GM19099 (cell line): Measurements from ENCODE around the gene APIP.

Experiments
- POLR2A ChIP-seq: IDR thresholded peaks from 3 replicates; pipeline ENCODE4 v1.6.1; 2011; ENCODE audit warnings: low read depth; ENCODE audit not compliant: insufficient read length; ENCODE audit errors: extremely low read depth

Gene APIP

GRCh38 chr11:34870548-34871196 lies 45.5 kb downstream of the APIP start:
- TF ChIP-seq POLR2A: no peak

- no peak for TF ChIP-seq POLR2A
Measured at GRCh38 chr11:34869425-34869824, 46.8 kb downstream of the APIP start.

GRCh38 chr11:34866375-34866774 lies 49.8 kb downstream of the APIP start:
- TF ChIP-seq POLR2A: no peak

DNA sequence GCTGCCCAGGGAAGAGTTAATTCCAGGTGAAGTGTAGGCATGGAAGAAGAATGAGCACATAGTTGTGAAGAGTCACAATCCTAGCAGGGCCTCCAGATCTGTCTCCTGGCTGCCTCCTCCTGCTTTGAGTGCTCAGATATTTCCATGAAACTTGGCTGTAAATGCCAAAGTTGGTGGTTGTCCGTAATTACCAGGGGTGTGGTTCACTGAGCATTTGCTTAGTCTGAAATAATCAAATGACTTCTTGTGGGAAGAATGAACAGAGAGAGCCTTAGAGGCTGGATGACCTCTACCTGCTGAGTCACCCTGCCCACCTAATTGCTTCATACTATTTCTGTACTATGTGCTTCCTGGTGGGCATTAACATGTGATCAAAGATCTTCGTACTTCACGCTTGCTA lies 50.9 kb downstream of the APIP start:
- no peak for TF ChIP-seq POLR2A

DNA sequence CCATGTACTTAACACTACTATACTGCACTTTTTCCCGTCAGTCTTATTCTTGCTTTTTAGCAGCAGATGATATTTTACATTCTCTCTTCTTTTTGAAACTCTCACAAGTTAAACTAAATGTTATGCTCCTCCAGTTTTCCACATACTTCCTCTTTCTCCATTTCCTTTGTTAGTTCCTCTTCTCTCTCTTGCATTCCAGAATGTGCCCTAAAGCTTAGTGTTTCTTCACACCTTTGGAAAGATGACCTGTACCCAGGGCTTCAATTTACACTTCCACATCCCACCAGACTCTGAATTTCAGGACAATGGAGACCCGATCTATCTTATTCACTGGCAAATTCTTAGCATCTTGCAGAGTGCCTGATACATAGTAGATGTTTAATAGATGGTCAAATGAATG lies 51.8 kb downstream of the APIP start:
- no peak for TF ChIP-seq POLR2A

- TF ChIP-seq POLR2A: no peak
Measured at GRCh38 chr11:34863048-34863447, 53.1 kb downstream of the APIP start.

GRCh38 chr11:34860518-34860917 lies 55.7 kb downstream of the APIP start:
- TF ChIP-seq POLR2A: no peak

- TF ChIP-seq POLR2A: no peak
Measured at GRCh38 chr11:34860034-34860433, 56.1 kb downstream of the APIP start.

GRCh38 chr11:34859496-34859895 lies 56.7 kb downstream of the APIP start:
- TF ChIP-seq POLR2A: no peak

GRCh38 chr11:34857463-34857862 lies 58.7 kb downstream of the APIP start:
- no peak for TF ChIP-seq POLR2A

DNA sequence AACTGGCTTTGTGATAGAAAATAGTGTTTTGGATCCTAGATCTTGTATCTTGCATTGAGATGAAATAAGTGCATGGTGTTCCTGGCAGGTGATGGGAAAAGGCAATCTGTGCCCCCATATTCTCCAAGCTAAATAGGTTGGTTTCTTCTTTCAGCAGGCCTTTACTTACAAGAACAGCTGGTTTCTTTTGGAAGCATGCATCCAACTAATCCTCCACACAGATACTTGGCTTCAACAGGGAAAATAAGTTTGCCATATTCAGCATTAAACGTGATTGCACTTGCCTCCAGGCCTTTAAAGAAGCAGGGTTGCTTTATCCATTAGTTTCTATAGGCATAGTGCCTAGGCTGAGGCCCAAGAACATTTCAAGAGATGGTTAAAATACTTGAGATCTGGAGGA lies 59.9 kb downstream of the APIP start:
- no peak for TF ChIP-seq POLR2A

GRCh38 chr11:34855754-34856095 lies 60.5 kb downstream of the APIP start:
- TF ChIP-seq POLR2A: no peak

DNA sequence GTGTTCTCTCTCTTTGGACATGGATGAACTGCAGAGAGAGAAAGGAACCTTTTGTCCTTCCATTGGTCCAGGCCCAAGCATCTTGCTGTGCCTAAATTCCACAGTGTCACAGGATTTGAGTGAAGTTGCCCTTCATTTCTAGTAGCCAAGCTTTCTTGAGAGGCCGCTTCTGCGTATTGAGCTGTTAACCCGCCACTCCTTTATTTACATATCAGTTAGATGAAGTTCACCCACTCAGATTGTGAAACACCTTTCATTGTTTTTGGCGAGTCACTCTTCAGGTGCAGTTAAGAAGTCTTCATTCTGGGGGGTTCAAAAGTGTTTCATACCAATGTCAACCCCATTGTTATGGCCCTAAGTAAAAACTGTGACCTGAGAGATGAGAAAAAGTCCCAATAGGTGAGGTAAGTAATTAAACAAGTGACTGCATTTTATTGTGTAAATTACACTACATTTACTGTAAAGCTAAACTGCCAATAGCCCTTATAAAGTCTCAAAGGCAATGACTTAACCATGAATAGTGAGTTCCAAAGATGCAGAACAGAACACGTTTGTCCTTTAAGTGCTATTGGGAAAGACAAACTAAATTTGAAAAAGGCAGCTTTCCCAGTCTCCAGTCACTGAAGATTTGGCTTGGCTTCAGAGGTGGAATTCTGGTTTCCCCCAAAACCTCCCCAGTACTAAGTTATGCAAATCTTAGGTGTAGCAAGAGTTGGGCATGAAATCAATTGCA lies 61.0 kb downstream of the APIP start:
- no peak for TF ChIP-seq POLR2A

DNA sequence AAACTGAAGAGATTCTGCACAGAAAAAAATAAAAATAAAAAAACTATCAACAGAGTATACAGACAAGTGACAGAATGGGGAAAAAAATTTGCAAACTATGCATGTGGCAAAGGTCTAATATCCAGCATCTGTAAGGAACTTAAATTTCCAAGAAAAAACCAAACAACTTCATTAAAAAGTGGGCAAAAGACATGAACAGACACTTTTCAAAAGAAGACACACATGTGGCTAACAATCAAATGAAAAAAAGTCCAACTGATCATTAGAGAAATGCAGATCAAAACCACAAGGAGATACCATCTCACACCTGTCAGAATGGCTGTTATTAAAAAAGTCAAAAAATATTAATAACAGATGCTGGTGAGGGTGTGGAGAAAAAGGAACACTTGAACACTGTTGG lies 64.3 kb downstream of the APIP start:
- TF ChIP-seq POLR2A: no peak

DNA sequence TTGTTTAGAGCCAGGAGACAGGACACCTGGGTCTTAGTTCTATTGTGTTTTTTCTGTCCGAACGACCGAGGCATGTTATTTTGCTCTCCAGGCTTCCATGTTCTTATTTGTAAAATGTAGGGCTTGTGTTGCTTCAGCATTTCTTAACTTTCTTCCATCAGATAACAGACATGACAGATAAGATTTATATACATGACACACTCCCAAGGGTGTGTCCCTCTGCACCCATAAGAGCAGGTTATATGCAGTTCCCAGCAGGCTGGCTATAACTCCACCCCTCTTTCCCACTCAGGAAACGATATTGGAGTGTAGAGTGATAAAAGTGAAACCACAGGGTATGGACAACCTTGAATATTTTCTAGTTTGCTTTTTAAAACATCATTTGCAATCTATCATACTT lies 65.8 kb downstream of the APIP start:
- TF ChIP-seq POLR2A: no peak

DNA sequence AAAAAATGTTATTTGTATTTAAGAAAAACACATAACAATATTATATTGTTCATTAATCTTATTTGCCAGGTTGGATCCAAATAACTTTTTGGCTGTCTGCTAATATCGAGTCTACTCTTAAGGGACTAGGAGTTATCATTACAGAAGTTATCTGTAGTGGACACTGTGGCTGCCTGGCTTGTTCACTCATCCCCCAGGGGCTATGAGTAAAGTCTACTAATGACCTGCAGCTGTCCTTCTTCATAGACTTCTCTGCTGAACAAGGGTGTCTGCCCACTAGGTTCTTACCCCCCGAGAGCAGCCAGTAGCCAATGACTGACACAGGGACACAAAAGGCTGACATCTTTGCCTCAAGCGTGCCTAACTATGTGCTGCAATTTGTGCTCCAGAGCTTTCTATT lies 69.7 kb downstream of the APIP start:
- no peak for TF ChIP-seq POLR2A

DNA sequence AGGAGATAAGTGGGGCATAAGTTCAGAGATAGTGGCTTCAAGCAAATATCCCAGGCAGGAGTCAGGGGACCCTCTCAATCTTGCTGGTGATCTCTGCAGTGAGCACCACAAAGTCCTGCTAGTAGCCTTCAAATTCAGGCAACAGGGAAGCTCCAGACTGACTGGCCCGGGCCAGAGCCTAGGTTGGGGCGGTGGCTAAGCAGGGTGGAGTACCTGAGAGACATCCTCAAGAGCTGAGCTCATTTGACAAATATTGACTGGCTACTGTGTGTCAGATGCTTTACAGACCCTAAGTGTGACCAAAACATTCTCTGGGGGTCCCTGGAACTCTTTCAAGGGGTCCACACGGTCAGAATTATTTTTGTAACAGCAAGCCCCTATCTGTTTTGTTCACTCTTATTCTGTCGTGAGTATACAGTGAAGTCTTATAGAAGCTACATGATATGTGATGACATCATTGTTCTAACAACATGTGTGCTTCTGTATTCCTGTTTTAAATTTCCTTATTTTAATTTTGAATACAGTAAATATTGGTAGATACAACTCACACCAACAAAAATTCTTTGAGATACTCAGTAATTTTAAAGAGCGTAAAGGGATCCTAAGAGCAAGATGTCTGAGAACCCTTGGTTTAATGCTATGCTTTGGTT lies 71.6 kb downstream of the APIP start:
- no peak for TF ChIP-seq POLR2A

DNA sequence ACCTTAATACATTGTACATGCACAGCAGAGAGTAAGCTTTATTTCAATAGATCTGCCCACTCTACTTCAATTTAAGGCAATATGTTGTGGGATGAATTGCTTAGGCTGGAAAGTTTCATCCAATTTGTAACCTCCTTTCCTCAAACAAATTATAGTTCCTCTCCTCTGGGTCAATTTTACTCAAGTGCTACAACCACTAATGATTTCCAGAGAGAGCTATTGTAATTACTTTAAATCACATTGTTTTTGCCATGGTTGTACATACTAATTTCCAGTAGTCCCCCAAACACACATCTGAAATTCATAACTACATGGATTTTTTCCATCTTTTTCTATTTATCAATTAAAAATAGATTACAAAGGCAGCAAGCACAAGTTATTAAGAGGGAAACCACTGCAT lies 72.9 kb downstream of the APIP start:
- no peak for TF ChIP-seq POLR2A
